ENCODE measurements around the gene TMEM156.

DNA sequence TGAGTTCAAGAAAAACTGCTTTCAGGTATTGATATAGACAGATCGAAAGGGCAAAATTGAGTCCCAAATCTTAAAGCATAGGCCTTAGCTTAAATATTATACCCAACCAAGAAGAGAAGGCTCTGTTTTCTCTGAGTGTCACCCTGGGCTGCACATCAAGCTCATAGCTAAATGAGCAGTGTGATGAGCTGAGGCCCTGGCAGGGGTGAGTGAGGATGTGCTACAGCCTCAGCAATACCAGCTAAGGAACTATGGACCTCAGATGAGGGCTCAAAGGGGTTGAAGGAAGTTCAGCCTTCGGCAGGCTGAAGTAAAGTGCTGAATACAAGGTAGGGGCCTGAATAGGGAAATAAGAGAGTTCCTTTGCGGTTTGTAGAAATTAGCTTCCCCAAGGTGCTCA, 85.3 kb downstream of the TMEM156 start:
- TF ChIP-seq, protein P1, sequence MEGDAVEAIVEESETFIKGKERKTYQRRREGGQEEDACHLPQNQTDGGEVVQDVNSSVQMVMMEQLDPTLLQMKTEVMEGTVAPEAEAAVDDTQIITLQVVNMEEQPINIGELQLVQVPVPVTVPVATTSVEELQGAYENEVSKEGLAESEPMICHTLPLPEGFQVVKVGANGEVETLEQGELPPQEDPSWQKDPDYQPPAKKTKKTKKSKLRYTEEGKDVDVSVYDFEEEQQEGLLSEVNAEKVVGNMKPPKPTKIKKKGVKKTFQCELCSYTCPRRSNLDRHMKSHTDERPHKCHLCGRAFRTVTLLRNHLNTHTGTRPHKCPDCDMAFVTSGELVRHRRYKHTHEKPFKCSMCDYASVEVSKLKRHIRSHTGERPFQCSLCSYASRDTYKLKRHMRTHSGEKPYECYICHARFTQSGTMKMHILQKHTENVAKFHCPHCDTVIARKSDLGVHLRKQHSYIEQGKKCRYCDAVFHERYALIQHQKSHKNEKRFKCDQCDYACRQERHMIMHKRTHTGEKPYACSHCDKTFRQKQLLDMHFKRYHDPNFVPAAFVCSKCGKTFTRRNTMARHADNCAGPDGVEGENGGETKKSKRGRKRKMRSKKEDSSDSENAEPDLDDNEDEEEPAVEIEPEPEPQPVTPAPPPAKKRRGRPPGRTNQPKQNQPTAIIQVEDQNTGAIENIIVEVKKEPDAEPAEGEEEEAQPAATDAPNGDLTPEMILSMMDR (IDR thresholded peaks at IDR 0.05; ENCODE audit: low read depth, low read length), result no peak
- no peak for TF ChIP-seq EZH2phosphoT487 (IDR thresholded peaks at IDR 0.05; ENCODE audit: low read depth)
